ENCODE measurements around the gene FAM47A. TPM values are rescaled to one million over a fixed set of nuclear protein-coding genes. Genes with fewer than 3 reads are reported as not detected.

FAM47A gene
- total RNA-seq, 4 donors from 2014 or later: not detected

DNA sequence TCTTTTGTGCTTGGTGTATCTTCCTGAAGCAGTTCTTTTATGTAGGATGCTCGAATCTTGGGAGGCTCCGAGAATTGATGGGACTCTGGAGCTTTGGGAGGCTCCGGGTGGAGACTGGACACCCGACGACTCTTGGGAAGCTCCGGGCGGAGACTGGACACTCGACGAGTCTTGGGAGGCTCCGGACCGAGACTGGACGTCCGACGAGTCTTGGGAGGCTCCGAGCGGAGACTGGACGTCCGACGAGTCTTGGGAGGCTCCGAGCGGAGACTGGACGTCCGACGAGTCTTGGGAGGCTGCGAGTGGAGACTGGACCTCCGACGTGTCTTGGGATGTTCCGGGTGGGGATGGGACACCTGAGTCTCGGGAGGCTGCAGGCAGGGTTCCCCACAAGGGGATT, 1.6 kb downstream of the FAM47A start:
- TF ChIP-seq POLR2A (IDR thresholded peaks at IDR 0.05) (no peak), CTCF (IDR thresholded peaks at IDR 0.05) (no peak)
- intact Hi-C loops (cut with DNase I; ENCODE audit: low total_unique reads): no loop called here
- 91 to 93% methylated on average over 18 to 29 of the region's 29 CpGs for WGBS, 2 donors
- DNase-seq (ENCODE audit: low spot score in 2 of 2): no peak
- H3K4me3 ChIP-seq (ENCODE audit: low read depth, poor library complexity, severe bottlenecking): no peak overlapping the region

GRCh38 chrX:34126011-34126410, 6.1 kb downstream of the FAM47A start:
- intact Hi-C loops (cut with DNase I; ENCODE audit: low total_unique reads): no loop called here
- TF ChIP-seq POLR2A (IDR thresholded peaks at IDR 0.05) (no peak), CTCF (IDR thresholded peaks at IDR 0.05) (no peak)
- no peak overlapping the region for H3K4me3 ChIP-seq (ENCODE audit: low read depth, poor library complexity, severe bottlenecking)
- DNase-seq (ENCODE audit: low spot score in 2 of 2): no peak
- WGBS, 2 donors: 76 to 92% methylated on average over 2 to 5 of the region's 5 CpGs

DNA sequence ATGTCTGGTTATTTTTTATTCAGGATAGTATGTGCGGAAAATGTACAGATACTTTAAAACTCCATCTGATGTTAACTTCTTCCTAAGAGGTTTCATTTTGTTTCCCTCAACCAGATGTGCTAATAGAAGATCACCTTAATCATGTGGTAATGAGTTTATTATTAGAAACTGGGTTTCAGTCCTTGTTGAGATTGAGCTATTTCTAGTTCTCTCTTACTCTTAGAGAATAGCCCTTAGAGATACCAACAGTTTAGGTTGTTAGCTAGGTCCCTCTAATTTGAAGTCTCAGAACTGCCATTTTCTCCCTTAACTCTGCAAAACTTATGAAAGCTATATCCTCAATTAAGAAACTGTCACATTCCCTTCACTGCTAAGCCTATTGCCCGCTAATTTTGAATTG, 13.0 kb downstream of the FAM47A start:
- H3K4me3 ChIP-seq (ENCODE audit: low read depth, poor library complexity, severe bottlenecking): no peak overlapping the region
- TF ChIP-seq CTCF (IDR thresholded peaks at IDR 0.05): no peak
- no peak for TF ChIP-seq POLR2A (IDR thresholded peaks at IDR 0.05)
- WGBS, 2 donors: 46 to 65% methylated on average over 2 of the region's 2 CpGs
- no peak for DNase-seq (ENCODE audit: low spot score in 2 of 2)
- intact Hi-C loops (cut with DNase I; ENCODE audit: low total_unique reads): no loop called here

DNA sequence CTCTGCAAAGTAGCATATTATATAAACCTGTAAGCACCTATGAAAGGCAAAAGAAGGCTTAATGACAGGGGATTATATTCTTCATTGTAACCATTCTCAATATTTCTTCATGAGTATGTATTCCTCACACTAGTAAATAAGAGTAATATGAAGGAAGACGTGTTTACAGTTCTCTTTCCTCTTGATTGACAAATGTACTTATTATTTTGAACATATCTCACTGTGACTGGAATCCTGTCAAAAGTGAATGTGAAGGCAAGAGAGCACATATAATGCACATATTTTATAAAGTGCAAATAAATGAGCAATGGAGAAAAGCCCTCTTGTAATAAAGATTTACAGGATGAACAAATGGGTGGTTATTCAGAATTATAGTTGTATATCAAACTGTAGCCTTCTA, 19.7 kb downstream of the FAM47A start:
- TF ChIP-seq CTCF (IDR thresholded peaks at IDR 0.05): no peak
- no peak for TF ChIP-seq POLR2A (IDR thresholded peaks at IDR 0.05)
- WGBS, 2 donors: 51 to 53% methylated on average over 1 of the region's 1 CpG
- no peak for DNase-seq (ENCODE audit: low spot score in 2 of 2)
- intact Hi-C loops (cut with DNase I; ENCODE audit: low total_unique reads): no loop called here
- H3K4me3 ChIP-seq (ENCODE audit: low read depth, poor library complexity, severe bottlenecking): no peak overlapping the region

Measured in lower leg skin (tissue), 4 donors.